Activated naive CD4-positive, alpha-beta T cell (primary cell): ENCODE results near the gene STPG1.

Experiments
- DNase-seq, 4 experiments: peaks; one replicate each; lab custom pipeline; 2025; lab: John Stamatoyannopoulos, UW

Gene STPG1

GRCh38 chr1:24317956-24318614 is 95.5 kb downstream of the STPG1 start:
- DNase-seq = no peak

- no peak for DNase-seq
Measured at GRCh38 chr1:24317081-24317480, 96.5 kb downstream of the STPG1 start.

- no peak for DNase-seq
Measured at GRCh38 chr1:24316645-24317044, 96.9 kb downstream of the STPG1 start.

GRCh38 chr1:24315391-24315790 is 98.2 kb downstream of the STPG1 start:
- DNase-seq = no peak

- no peak for DNase-seq
Measured at GRCh38 chr1:24311741-24312140, 101.8 kb downstream of the STPG1 start.

- DNase-seq = no peak
Measured at GRCh38 chr1:24311234-24311633, 102.3 kb downstream of the STPG1 start.

- DNase-seq = no peak
Measured at GRCh38 chr1:24309762-24310485, 103.7 kb downstream of the STPG1 start.

GRCh38 chr1:24308365-24309015 is 105.1 kb downstream of the STPG1 start:
- DNase-seq = no peak
